DOHH2 (cell line): ENCODE results near the gene IRAK4.

ENCODE experiments used
- EZH2phosphoT487 ChIP-seq: fragments of 200-600 bp; sonication (generic); IDR thresholded peaks from 2 replicates; pipeline ENCODE4 v1.6.1; 2017; ENCODE audit warnings: borderline replicate concordance, mild to moderate bottlenecking, antibody characterized with exemption, low read length, moderate library complexity, mixed read lengths
- TF ChIP-seq, protein P1 (sequence below): fragments of 200-600 bp; sonication (generic); IDR thresholded peaks from one replicate; pipeline ENCODE4 v1.5.1; 2014; ENCODE audit warnings: antibody characterized with exemption, mild to moderate bottlenecking, low read depth, low read length; ENCODE audit not compliant: poor library complexity, severe bottlenecking

DNA sequence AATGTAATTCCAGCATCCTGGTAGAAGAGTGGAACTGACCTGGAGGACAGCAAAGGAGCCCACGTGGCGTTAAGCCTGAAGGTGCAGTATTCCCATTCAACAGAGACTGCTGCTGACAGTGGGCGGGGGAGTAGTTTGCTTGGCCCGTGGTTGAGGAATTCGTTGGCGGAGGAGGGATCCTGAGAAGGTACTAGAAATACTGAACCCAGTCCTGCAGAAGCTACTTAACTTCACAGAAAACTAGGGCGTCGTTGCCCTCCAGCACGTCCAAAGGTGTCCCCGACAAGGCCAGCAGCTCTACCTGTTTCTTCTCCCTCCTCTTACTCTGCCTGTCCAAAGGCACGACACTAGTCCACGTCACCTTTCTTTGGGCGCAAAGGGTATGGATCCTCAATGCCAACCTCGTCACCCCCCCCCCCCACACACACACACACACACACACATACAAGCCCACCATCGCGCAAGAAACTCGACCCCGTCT is 464 bp upstream of the IRAK4 start:
- TF ChIP-seq EZH2phosphoT487: no peak
- TF ChIP-seq, protein P1, sequence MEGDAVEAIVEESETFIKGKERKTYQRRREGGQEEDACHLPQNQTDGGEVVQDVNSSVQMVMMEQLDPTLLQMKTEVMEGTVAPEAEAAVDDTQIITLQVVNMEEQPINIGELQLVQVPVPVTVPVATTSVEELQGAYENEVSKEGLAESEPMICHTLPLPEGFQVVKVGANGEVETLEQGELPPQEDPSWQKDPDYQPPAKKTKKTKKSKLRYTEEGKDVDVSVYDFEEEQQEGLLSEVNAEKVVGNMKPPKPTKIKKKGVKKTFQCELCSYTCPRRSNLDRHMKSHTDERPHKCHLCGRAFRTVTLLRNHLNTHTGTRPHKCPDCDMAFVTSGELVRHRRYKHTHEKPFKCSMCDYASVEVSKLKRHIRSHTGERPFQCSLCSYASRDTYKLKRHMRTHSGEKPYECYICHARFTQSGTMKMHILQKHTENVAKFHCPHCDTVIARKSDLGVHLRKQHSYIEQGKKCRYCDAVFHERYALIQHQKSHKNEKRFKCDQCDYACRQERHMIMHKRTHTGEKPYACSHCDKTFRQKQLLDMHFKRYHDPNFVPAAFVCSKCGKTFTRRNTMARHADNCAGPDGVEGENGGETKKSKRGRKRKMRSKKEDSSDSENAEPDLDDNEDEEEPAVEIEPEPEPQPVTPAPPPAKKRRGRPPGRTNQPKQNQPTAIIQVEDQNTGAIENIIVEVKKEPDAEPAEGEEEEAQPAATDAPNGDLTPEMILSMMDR: no peak
